Activated T-helper 2 cell treated with anti-CD3 and anti-CD28 coated beads, Interferon-gamma antibody, Interleukin-2, Interleukin-4, amounts not matched to agents 10 μg/mL and 5 μg/mL and 100 μg/mL, durations not matched to agents 14 hours and 24 hours and 36 hours (primary cell): ENCODE measurements around the gene MARCHF3. TPM values are rescaled to one million over a fixed set of nuclear protein-coding genes. Genes with fewer than 3 reads are reported as not detected.
"Not testable (repeated sequence)": the region's sequence is repeated elsewhere in the genome, so short reads cannot be mapped to it uniquely, and the experiment has no call there.

Experiments used
- DNase-seq: peaks from one replicate; pipeline ENCODE4 v3.0.0; 2021; ENCODE audit warnings: low spot score
- H3K27ac Mint-ChIP-seq: one replicate; pipeline ENCODE4 v1.8.0; 2021; ENCODE audit warnings: mixed read lengths
- H3K27me3 Mint-ChIP-seq: one replicate; pipeline ENCODE4 v1.8.0; 2021; ENCODE audit warnings: low read depth, mixed read lengths
- H3K36me3 Mint-ChIP-seq: one replicate; pipeline ENCODE4 v1.8.0; 2021; ENCODE audit warnings: low read depth, mixed read lengths
- H3K4me1 Mint-ChIP-seq: one replicate; pipeline ENCODE4 v1.8.0; 2021; ENCODE audit warnings: low read depth, mixed read lengths
- H3K4me3 Mint-ChIP-seq: one replicate; pipeline ENCODE4 v1.8.0; 2021; ENCODE audit warnings: low read depth, mild to moderate bottlenecking, moderate library complexity, mixed read lengths
- H3K9me3 Mint-ChIP-seq: one replicate; pipeline ENCODE4 v1.8.0; 2021; ENCODE audit warnings: mixed read lengths
- intact Hi-C: fragments of 100-400 bp; cut with micrococcal nuclease; formaldehyde crosslinking; loops from one replicate; pipeline ENCODE4 v1.15.1; 2023
- total RNA-seq: library from RNA; stranded (reverse); gene quantifications from 2 replicates; pipeline ENCODE4 v1.2.3, GENCODE V29; 2022

The MARCHF3 gene
- total RNA-seq, 1 donor from 2014 or later: 1.9 TPM

DNA sequence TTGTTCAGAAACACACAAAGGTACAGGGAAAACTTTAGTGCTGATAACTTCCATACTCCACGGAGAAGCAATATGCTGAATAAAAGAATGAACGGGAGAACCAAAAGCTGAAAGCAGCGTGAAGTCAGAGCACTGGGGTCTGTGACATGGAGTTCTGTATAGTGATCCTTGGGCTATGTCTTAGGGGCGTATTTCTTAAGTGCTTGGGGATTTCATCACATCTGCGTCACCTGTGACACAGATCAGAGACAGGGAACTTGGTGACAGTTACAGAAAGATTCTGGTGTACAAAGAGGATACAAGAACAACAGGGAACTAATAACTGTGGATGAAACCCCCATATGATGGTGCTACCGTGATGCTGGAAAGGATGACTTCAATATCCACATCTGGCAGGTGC lies 81.9 kb downstream of the MARCHF3 start:
- Mint-ChIP-seq H3K36me3 (no peaks in the 10 kb centered on the region), H3K4me3 (no peak overlapping the region), H3K4me1 (no peaks in the 10 kb centered on the region), H3K27me3 (no peaks in the 10 kb centered on the region), H3K9me3 (no peaks in the 10 kb centered on the region), H3K27ac (no peak overlapping the region)
- DNase-seq: no peak
- intact Hi-C loops: no loop called here

GRCh38 chr5:126948011-126948355 lies 82.4 kb downstream of the MARCHF3 start:
- H3K27ac Mint-ChIP-seq: no peak overlapping the region
- no peak for DNase-seq
- H3K36me3 Mint-ChIP-seq: no peaks in the 10 kb centered on the region
- H3K4me1 Mint-ChIP-seq: no peaks in the 10 kb centered on the region
- no peaks in the 10 kb centered on the region for H3K27me3 Mint-ChIP-seq
- H3K4me3 Mint-ChIP-seq: no peak overlapping the region
- intact Hi-C loops: no loop called here
- H3K9me3 Mint-ChIP-seq: no peaks in the 10 kb centered on the region

GRCh38 chr5:126947146-126948010 lies 83.0 kb downstream of the MARCHF3 start:
- Mint-ChIP-seq H3K9me3 (no peaks in the 10 kb centered on the region), H3K27ac (no peak overlapping the region), H3K27me3 (no peaks in the 10 kb centered on the region), H3K36me3 (no peaks in the 10 kb centered on the region), H3K4me1 (no peaks in the 10 kb centered on the region), H3K4me3 (no peak overlapping the region)
- DNase-seq: no peak
- intact Hi-C loops: no loop called here

- H3K4me3 Mint-ChIP-seq, H3K4me1 Mint-ChIP-seq, H3K27me3 Mint-ChIP-seq, DNase-seq, H3K36me3 Mint-ChIP-seq, H3K27ac Mint-ChIP-seq, intact Hi-C loops, H3K9me3 Mint-ChIP-seq: not testable (repeated sequence)
Measured at GRCh38 chr5:126942908-126943307, 87.5 kb downstream of the MARCHF3 start.

DNA sequence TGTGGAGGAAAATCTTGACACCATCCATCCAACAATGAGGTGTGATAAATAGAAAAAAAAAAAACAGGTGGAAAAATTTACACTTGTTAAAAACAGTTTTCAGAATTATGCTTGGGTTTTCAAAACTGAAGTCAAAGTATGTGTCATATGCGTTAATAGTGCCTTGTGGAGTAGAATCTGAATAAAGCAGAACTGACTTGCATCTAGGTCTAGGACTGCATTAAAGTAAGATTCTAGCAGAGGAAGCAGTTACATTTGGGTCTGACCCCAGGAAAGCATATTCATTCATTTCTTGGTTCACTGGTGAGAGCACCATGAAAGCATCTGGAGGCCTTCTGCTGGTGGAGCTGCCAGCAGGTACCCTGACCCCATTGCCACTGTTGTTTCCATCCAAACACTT lies 89.0 kb downstream of the MARCHF3 start:
- intact Hi-C loops: no loop called here
- no peaks in the 10 kb centered on the region for H3K36me3 Mint-ChIP-seq
- no peak overlapping the region for H3K4me3 Mint-ChIP-seq
- H3K9me3 Mint-ChIP-seq: no peaks in the 10 kb centered on the region
- no peak for DNase-seq
- no peak overlapping the region for H3K27ac Mint-ChIP-seq
- H3K4me1 Mint-ChIP-seq: no peaks in the 10 kb centered on the region
- H3K27me3 Mint-ChIP-seq: no peaks in the 10 kb centered on the region

GRCh38 chr5:126939887-126940286 lies 90.5 kb downstream of the MARCHF3 start:
- Mint-ChIP-seq H3K36me3 (no peaks in the 10 kb centered on the region), H3K4me1 (no peaks in the 10 kb centered on the region), H3K27me3 (no peaks in the 10 kb centered on the region), H3K9me3 (no peaks in the 10 kb centered on the region), H3K4me3 (no peak overlapping the region), H3K27ac (no peak overlapping the region)
- no peak for DNase-seq
- intact Hi-C loops: no loop called here

GRCh38 chr5:126938466-126938865 lies 91.9 kb downstream of the MARCHF3 start:
- H3K36me3 Mint-ChIP-seq: no peaks in the 10 kb centered on the region
- no peaks in the 10 kb centered on the region for H3K9me3 Mint-ChIP-seq
- H3K27ac Mint-ChIP-seq: no peak overlapping the region
- intact Hi-C loops: no loop called here
- H3K4me1 Mint-ChIP-seq: no peaks in the 10 kb centered on the region
- H3K27me3 Mint-ChIP-seq: no peaks in the 10 kb centered on the region
- no peak for DNase-seq
- H3K4me3 Mint-ChIP-seq: no peak overlapping the region

- intact Hi-C loops: no loop called here
Measured at GRCh38 chr5:126937771-126938170, 92.6 kb downstream of the MARCHF3 start.

DNA sequence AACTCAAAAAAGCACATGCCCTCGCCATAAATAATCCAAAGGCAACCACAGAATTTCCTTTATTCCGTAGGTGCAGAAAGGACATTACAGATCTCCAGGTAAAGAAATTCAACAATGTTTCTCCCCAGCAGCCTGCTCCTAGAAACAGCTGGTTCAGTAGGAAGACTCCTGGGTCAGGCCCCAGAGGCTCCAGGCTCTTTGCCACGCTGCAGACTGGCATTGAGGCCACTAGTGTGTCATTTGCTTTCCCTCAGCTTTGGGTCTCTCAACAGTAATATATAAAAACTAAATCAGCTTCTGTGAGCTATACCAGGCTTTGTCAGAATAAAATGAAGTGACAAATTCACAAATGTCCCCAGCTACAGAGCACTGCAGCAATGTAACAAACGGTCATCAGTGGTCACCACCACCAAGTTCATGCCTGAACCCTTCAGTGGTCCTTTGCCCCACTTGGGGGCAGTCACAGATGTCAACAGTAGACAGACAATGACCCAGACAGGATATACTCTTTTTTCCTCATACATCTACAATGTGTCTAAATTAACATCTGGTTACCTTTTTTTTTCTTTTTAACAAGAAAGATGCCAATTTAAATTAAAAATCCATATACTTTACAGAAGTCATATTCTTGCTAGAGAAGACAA lies 93.5 kb downstream of the MARCHF3 start:
- Mint-ChIP-seq H3K9me3 (no peaks in the 10 kb centered on the region), H3K27ac (no peak overlapping the region), H3K36me3 (no peaks in the 10 kb centered on the region), H3K4me3 (no peak overlapping the region), H3K27me3 (no peaks in the 10 kb centered on the region), H3K4me1 (no peaks in the 10 kb centered on the region)
- DNase-seq: no peak
- intact Hi-C loops: no loop called here

More at GRCh38 chr5:126937771-126938170, 92.6 kb downstream of the MARCHF3 start:
- no peak for DNase-seq
- no peaks in the 10 kb centered on the region for H3K36me3 Mint-ChIP-seq
- H3K4me3 Mint-ChIP-seq: no peak overlapping the region
- H3K27me3 Mint-ChIP-seq: no peaks in the 10 kb centered on the region
- no peaks in the 10 kb centered on the region for H3K4me1 Mint-ChIP-seq
- no peaks in the 10 kb centered on the region for H3K9me3 Mint-ChIP-seq
- H3K27ac Mint-ChIP-seq: no peak overlapping the region

GRCh38 chr5:126931963-126932660 lies 98.2 kb downstream of the MARCHF3 start:
- intact Hi-C loops: no loop called here
- H3K27ac Mint-ChIP-seq: no peak overlapping the region
- H3K36me3 Mint-ChIP-seq: no peaks in the 10 kb centered on the region
- no peak overlapping the region for H3K4me3 Mint-ChIP-seq
- no peaks in the 10 kb centered on the region for H3K9me3 Mint-ChIP-seq
- H3K27me3 Mint-ChIP-seq: no peaks in the 10 kb centered on the region
- no peak for DNase-seq
- H3K4me1 Mint-ChIP-seq: no peaks in the 10 kb centered on the region

DNA sequence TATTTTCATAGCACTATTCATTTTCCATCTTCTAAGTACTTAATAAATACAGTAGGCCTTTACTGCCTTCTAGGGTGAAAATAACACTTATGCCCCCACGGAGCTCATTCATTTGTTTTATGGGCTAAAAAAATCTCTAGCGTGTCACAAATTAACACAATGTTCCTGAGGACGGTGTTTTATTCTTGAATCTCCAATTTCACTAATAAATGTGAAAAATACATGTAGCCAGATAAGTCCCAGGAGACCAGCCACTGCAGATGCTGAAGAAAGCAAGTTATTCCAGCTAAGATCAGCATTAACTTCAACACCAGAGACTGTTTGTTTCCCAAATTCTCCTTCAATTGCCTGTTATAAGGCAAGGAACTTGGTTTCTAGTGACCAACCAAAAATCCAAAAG lies 102.3 kb downstream of the MARCHF3 start:
- no peak overlapping the region for H3K4me3 Mint-ChIP-seq
- H3K9me3 Mint-ChIP-seq: no peaks in the 10 kb centered on the region
- no peaks in the 10 kb centered on the region for H3K4me1 Mint-ChIP-seq
- DNase-seq: no peak
- H3K27ac Mint-ChIP-seq: no peak overlapping the region
- H3K36me3 Mint-ChIP-seq: no peaks in the 10 kb centered on the region
- no peaks in the 10 kb centered on the region for H3K27me3 Mint-ChIP-seq
- intact Hi-C loops: no loop called here

DNA sequence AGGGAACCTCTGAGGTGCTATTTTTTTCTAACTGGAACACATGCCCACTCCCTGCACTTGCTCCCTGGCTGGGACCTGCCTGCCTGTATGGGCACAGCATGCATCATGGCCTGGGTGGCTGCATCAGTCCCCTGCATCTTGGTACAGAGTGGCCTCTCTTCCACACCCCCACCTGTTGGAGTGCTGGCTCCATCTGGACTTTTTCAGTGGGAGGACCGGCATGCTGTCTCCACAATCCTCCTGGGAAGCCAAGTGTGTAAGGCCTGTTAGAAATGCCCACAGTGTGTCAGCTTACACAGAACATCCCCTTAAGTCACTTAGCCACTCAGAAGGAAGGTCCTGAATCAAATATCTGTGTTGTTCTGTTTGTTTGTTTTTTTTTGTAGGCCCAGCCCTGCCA lies 102.9 kb downstream of the MARCHF3 start:
- intact Hi-C loops: no loop called here
- no peak overlapping the region for H3K27ac Mint-ChIP-seq
- no peak for DNase-seq
- no peaks in the 10 kb centered on the region for H3K9me3 Mint-ChIP-seq
- no peak overlapping the region for H3K4me3 Mint-ChIP-seq
- no peaks in the 10 kb centered on the region for H3K36me3 Mint-ChIP-seq
- H3K27me3 Mint-ChIP-seq: no peaks in the 10 kb centered on the region
- H3K4me1 Mint-ChIP-seq: no peaks in the 10 kb centered on the region

DNA sequence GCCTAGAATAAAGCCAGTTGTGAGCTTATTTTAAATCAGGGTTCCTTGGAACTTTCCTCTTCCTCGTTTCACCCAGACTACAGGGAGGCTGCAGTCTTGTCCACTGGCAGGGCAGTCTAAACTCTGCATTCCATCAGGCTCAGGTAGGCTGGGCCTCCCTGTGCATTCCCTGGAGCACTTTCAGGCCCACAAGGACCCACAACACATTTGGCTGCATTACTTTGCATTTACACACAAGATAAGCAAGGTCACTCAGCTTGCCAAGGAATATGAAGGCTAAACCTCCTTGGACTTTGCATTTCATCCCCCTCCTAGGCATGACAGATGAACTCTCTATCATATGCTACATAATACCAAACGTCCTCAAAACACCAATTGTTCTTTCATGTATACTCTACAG lies 104.2 kb downstream of the MARCHF3 start:
- H3K9me3 Mint-ChIP-seq: no peaks in the 10 kb centered on the region
- no peaks in the 10 kb centered on the region for H3K36me3 Mint-ChIP-seq
- intact Hi-C loops: no loop called here
- no peak overlapping the region for H3K27ac Mint-ChIP-seq
- no peaks in the 10 kb centered on the region for H3K27me3 Mint-ChIP-seq
- no peak for DNase-seq
- no peaks in the 10 kb centered on the region for H3K4me1 Mint-ChIP-seq
- no peak overlapping the region for H3K4me3 Mint-ChIP-seq
